Suprapubic skin (tissue), 4 donors: ENCODE results near the gene STK10. TPM values are rescaled to one million over a fixed set of nuclear protein-coding genes. Genes with fewer than 3 reads are reported as not detected.

Source experiments
- DNase-seq, 2 donors: peaks; one replicate each; pipeline ENCODE4 v3.0.0-alpha.2; 2019; ENCODE audit warnings: low spot score in 2 of 2
- H3K27ac ChIP-seq: fragments of 200-600 bp; sonication (generic); one replicate; pipeline ENCODE4 v1.5.1; 2019
- H3K27me3 ChIP-seq: fragments of 200-600 bp; sonication (generic); one replicate; pipeline ENCODE4 v1.5.1; 2019
- H3K36me3 ChIP-seq: fragments of 200-600 bp; sonication (generic); one replicate; pipeline ENCODE4 v1.5.1; 2019
- H3K4me1 ChIP-seq: fragments of 200-600 bp; sonication (generic); one replicate; pipeline ENCODE4 v1.5.1; 2019
- H3K4me3 ChIP-seq: fragments of 200-600 bp; sonication (generic); one replicate; pipeline ENCODE4 v1.5.1; 2019; ENCODE audit warnings: mild to moderate bottlenecking
- H3K9me3 ChIP-seq: fragments of 200-600 bp; sonication (generic); one replicate; pipeline ENCODE4 v1.5.1; 2019
- CTCF ChIP-seq, 2 donors: fragments of 200-600 bp in 1 of 2; fragments of 450-650 bp in 1 of 2; sonication (generic) in 1 of 2; IDR thresholded peaks; one replicate each; pipeline ENCODE4 v1.5.1; 2016 to 2019; ENCODE audit warnings: antibody characterized with exemption in 2 of 2, mild to moderate bottlenecking in 1 of 2, moderate library complexity in 1 of 2
- EP300 ChIP-seq: sonication (generic); formaldehyde crosslinking; IDR thresholded peaks from one replicate; pipeline ENCODE4 v1.6.1; 2017; ENCODE audit warnings: antibody characterized with exemption
- POLR2A ChIP-seq, 2 donors: fragments of 450-650 bp; IDR thresholded peaks; one replicate each; pipeline ENCODE4 v1.6.1; 2017; ENCODE audit warnings: antibody characterized with exemption in 2 of 2, mild to moderate bottlenecking in 2 of 2, moderate library complexity in 2 of 2
- POLR2AphosphoS5 ChIP-seq, 3 donors: sonication (generic); formaldehyde crosslinking; IDR thresholded peaks; one replicate each; pipeline ENCODE4 v1.6.1; 2017; ENCODE audit warnings: antibody characterized with exemption in 3 of 3
- WGBS: methylation state at CpG from one replicate; pipeline ENCODE4 v1.1.5; 2018; 5-methylcytosine and 5-hydroxymethylcytosine counted together
- total RNA-seq, 4 donors: library from RNA; depleted of rRNA; stranded (reverse); fragments of >200 nt; gene quantifications; one replicate each; pipeline ENCODE4 v1.1.0, GENCODE V29; 2016

STK10 gene
- total RNA-seq, 4 donors from 2014 or later, result 29.0 to 49.6 (median 36.9) TPM

GRCh38 chr5:172107571-172107970 is 80.5 kb downstream of the STK10 start:
- no peaks in the 10 kb centered on the region for H3K9me3 ChIP-seq
- no peak for DNase-seq

GRCh38 chr5:172106511-172107356 is 81.3 kb downstream of the STK10 start:
- Histone ChIP-seq H3K27ac (no peak overlapping the region), H3K36me3 (peaks cover 10% of the 10 kb centered on the region), H3K4me1 (peaks cover 54% of the 10 kb centered on the region), H3K27me3 (no peaks in the 10 kb centered on the region), H3K9me3 (no peaks in the 10 kb centered on the region), H3K4me3 (peak overlapping the region; percentile 17)
- WGBS, result 27% methylated on average over 33 of the region's 39 CpGs
- DNase-seq, result no peak
- TF ChIP-seq POLR2AphosphoS5 (IDR thresholded peaks at IDR 0.05) (no peak), EP300 (no peak), CTCF (IDR thresholded peaks at IDR 0.05) (peak; percentile 76 to 99)

More at GRCh38 chr5:172107571-172107970, 80.5 kb downstream of the STK10 start:
- WGBS, result 30% methylated on average over 13 of the region's 13 CpGs
- TF ChIP-seq CTCF (IDR thresholded peaks at IDR 0.05) (no peak), POLR2A (IDR thresholded peaks at IDR 0.05) (no peak), EP300 (no peak), POLR2AphosphoS5 (IDR thresholded peaks at IDR 0.05) (no peak)
- Histone ChIP-seq H3K4me3 (peak overlapping the region; percentile 17), H3K27me3 (no peaks in the 10 kb centered on the region), H3K27ac (no peak overlapping the region), H3K4me1 (peaks cover 52% of the 10 kb centered on the region), H3K36me3 (peaks cover 10% of the 10 kb centered on the region)

GRCh38 chr5:172105811-172106210 is 82.2 kb downstream of the STK10 start:
- Histone ChIP-seq H3K9me3 (no peaks in the 10 kb centered on the region), H3K27ac (no peak overlapping the region), H3K36me3 (peaks cover 10% of the 10 kb centered on the region), H3K4me1 (peaks cover 44% of the 10 kb centered on the region), H3K4me3 (no peak overlapping the region), H3K27me3 (no peaks in the 10 kb centered on the region)
- DNase-seq, result no peak
- TF ChIP-seq POLR2AphosphoS5 (IDR thresholded peaks at IDR 0.05), result no peak
- no peak for TF ChIP-seq CTCF (IDR thresholded peaks at IDR 0.05)
- TF ChIP-seq EP300, result no peak
- no peak for TF ChIP-seq POLR2A (IDR thresholded peaks at IDR 0.05)
- 99% methylated on average over 7 of the region's 14 CpGs for WGBS

GRCh38 chr5:172104801-172105701 is 83.0 kb downstream of the STK10 start:
- DNase-seq, result no peak
- H3K36me3 ChIP-seq, result peaks cover 10% of the 10 kb centered on the region
- no peak overlapping the region for H3K27ac ChIP-seq
- TF ChIP-seq POLR2AphosphoS5 (IDR thresholded peaks at IDR 0.05) (no peak), EP300 (no peak), CTCF (IDR thresholded peaks at IDR 0.05) (no peak), POLR2A (IDR thresholded peaks at IDR 0.05) (no peak)
- WGBS, result 83% methylated on average over 10 of the region's 17 CpGs
- H3K4me1 ChIP-seq, result peaks cover 37% of the 10 kb centered on the region
- no peaks in the 10 kb centered on the region for H3K9me3 ChIP-seq
- H3K4me3 ChIP-seq, result no peak overlapping the region
- H3K27me3 ChIP-seq, result no peaks in the 10 kb centered on the region

- no peaks in the 10 kb centered on the region for H3K27me3 ChIP-seq
- no peaks in the 10 kb centered on the region for H3K9me3 ChIP-seq
- H3K27ac ChIP-seq, result no peak overlapping the region
- 91% methylated on average over 6 of the region's 11 CpGs for WGBS
- no peak for DNase-seq
- no peak for TF ChIP-seq POLR2AphosphoS5 (IDR thresholded peaks at IDR 0.05)
- no peak for TF ChIP-seq CTCF (IDR thresholded peaks at IDR 0.05)
- no peak for TF ChIP-seq POLR2A (IDR thresholded peaks at IDR 0.05)
- no peak for TF ChIP-seq EP300
- peaks cover 10% of the 10 kb centered on the region for H3K36me3 ChIP-seq
- no peak overlapping the region for H3K4me3 ChIP-seq
- H3K4me1 ChIP-seq, result peaks cover 34% of the 10 kb centered on the region
These were observed 84.0 kb downstream of the STK10 start for GRCh38 chr5:172104021-172104420.
